Measurements from ENCODE around the gene INSIG1.

GRCh38 chr7:155318245-155318644 is 20.6 kb downstream of the INSIG1 start:
- no peak for TF ChIP-seq CTCF (IDR thresholded peaks at IDR 0.05 in 2 of 3, conservative IDR thresholded peaks at IDR 0.05 in 1 of 3; ENCODE audit: borderline replicate concordance in 1 of 3, insufficient read depth in 1 of 3, low read depth in 2 of 3, low read length in 2 of 3)
- no peak for TF ChIP-seq POLR2AphosphoS5 (IDR thresholded peaks at IDR 0.05; ENCODE audit: low read depth, low read length)
- no peak for TF ChIP-seq FOSL1 (IDR thresholded peaks at IDR 0.05; ENCODE audit: low read depth)
- no peak for TF ChIP-seq CEBPB (IDR thresholded peaks at IDR 0.05; ENCODE audit: low read depth)

All from HCT116 (cell line).